H1 (cell line): ENCODE measurements around the gene TBC1D19. TPM values are rescaled to one million over a fixed set of nuclear protein-coding genes. Genes with fewer than 3 reads are reported as not detected.

Experiments used
- CBX5 ChIP-seq: fragments of 300-800, 300-1000 bp; sonication (generic); IDR thresholded peaks from 2 replicates; pipeline ENCODE4 v1.7.1; 2016; ENCODE audit warnings: antibody characterized with exemption, low read length, low read depth
- CEBPB ChIP-seq: IDR thresholded peaks from 2 replicates; pipeline ENCODE4 v1.6.1; 2012; ENCODE audit warnings: low read depth, low read length
- HDAC6 ChIP-seq: IDR thresholded peaks from one replicate; pipeline ENCODE4 v1.7.1; 2012; ENCODE audit warnings: low read depth, mild to moderate bottlenecking, inconsistent platforms, low read length, moderate library complexity
- polyA plus RNA-seq, 7 experiments: library from polyadenylated mRNA; depleted of rRNA in 3 of 7; stranded (reverse) in 5 of 7; unstranded in 2 of 7; fragments of >200 nt in 5 of 7; fragments of 200-250 nt in 2 of 7; gene quantifications; 1 replicate in 5 of 7; 2 replicates in 1 of 7; 4 replicates in 1 of 7; pipeline versions ENCODE4 v1.2.1 to v1.2.3, GENCODE V29; 2011 to 2013; ENCODE audit warnings: missing spikeins in 2 of 7, mixed read lengths in 2 of 7
- total RNA-seq: library from RNA; stranded (reverse); fragmentation: NEBNext Ultra II Directional; extraction: Animal tissue kit (Norgen Biotek cat#: 25700); gene quantifications from 2 replicates; pipeline ENCODE4 v1.2.1, GENCODE V29; 2021
- TF ChIP-seq, protein P1 (sequence below): fragments of 300-600 bp; sonication (generic); IDR thresholded peaks from 2 replicates; pipeline ENCODE4 v1.7.1; 2012; ENCODE audit warnings: low read length, moderate library complexity, mild to moderate bottlenecking, inconsistent platforms; ENCODE audit not compliant: insufficient replicate concordance
- TF ChIP-seq, protein P2 (sequence below): IDR thresholded peaks from 2 replicates; pipeline ENCODE4 v1.6.1; 2011; ENCODE audit warnings: low read depth, mild to moderate bottlenecking, low read length; ENCODE audit not compliant: insufficient read depth

The TBC1D19 gene
- total and polyA plus RNA-seq, 2 of the 8 experiments (the other 6 are each of a cell fraction or from before 2014, with no cell fraction given) = 1.9 to 3.5 TPM

DNA sequence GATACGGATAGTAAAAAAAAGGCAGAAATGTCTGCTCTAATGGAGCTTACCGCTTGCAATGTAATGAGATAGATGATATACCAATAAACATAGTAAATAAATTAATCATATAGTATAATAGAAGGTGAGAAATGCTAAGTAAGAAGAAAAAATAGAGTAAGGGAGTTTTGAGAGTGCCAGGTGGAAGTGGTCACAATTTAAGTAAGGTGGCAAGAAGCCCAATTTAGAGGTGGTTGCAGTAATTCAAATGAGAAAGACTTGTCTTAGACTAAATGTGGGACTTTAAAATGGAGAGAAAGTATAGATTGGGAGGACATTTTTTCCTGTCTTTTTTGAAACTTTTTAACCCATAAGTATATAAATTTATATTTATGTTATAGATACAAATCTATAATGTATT, 26.0 kb downstream of the TBC1D19 start (continued):
- TF ChIP-seq, protein P1, sequence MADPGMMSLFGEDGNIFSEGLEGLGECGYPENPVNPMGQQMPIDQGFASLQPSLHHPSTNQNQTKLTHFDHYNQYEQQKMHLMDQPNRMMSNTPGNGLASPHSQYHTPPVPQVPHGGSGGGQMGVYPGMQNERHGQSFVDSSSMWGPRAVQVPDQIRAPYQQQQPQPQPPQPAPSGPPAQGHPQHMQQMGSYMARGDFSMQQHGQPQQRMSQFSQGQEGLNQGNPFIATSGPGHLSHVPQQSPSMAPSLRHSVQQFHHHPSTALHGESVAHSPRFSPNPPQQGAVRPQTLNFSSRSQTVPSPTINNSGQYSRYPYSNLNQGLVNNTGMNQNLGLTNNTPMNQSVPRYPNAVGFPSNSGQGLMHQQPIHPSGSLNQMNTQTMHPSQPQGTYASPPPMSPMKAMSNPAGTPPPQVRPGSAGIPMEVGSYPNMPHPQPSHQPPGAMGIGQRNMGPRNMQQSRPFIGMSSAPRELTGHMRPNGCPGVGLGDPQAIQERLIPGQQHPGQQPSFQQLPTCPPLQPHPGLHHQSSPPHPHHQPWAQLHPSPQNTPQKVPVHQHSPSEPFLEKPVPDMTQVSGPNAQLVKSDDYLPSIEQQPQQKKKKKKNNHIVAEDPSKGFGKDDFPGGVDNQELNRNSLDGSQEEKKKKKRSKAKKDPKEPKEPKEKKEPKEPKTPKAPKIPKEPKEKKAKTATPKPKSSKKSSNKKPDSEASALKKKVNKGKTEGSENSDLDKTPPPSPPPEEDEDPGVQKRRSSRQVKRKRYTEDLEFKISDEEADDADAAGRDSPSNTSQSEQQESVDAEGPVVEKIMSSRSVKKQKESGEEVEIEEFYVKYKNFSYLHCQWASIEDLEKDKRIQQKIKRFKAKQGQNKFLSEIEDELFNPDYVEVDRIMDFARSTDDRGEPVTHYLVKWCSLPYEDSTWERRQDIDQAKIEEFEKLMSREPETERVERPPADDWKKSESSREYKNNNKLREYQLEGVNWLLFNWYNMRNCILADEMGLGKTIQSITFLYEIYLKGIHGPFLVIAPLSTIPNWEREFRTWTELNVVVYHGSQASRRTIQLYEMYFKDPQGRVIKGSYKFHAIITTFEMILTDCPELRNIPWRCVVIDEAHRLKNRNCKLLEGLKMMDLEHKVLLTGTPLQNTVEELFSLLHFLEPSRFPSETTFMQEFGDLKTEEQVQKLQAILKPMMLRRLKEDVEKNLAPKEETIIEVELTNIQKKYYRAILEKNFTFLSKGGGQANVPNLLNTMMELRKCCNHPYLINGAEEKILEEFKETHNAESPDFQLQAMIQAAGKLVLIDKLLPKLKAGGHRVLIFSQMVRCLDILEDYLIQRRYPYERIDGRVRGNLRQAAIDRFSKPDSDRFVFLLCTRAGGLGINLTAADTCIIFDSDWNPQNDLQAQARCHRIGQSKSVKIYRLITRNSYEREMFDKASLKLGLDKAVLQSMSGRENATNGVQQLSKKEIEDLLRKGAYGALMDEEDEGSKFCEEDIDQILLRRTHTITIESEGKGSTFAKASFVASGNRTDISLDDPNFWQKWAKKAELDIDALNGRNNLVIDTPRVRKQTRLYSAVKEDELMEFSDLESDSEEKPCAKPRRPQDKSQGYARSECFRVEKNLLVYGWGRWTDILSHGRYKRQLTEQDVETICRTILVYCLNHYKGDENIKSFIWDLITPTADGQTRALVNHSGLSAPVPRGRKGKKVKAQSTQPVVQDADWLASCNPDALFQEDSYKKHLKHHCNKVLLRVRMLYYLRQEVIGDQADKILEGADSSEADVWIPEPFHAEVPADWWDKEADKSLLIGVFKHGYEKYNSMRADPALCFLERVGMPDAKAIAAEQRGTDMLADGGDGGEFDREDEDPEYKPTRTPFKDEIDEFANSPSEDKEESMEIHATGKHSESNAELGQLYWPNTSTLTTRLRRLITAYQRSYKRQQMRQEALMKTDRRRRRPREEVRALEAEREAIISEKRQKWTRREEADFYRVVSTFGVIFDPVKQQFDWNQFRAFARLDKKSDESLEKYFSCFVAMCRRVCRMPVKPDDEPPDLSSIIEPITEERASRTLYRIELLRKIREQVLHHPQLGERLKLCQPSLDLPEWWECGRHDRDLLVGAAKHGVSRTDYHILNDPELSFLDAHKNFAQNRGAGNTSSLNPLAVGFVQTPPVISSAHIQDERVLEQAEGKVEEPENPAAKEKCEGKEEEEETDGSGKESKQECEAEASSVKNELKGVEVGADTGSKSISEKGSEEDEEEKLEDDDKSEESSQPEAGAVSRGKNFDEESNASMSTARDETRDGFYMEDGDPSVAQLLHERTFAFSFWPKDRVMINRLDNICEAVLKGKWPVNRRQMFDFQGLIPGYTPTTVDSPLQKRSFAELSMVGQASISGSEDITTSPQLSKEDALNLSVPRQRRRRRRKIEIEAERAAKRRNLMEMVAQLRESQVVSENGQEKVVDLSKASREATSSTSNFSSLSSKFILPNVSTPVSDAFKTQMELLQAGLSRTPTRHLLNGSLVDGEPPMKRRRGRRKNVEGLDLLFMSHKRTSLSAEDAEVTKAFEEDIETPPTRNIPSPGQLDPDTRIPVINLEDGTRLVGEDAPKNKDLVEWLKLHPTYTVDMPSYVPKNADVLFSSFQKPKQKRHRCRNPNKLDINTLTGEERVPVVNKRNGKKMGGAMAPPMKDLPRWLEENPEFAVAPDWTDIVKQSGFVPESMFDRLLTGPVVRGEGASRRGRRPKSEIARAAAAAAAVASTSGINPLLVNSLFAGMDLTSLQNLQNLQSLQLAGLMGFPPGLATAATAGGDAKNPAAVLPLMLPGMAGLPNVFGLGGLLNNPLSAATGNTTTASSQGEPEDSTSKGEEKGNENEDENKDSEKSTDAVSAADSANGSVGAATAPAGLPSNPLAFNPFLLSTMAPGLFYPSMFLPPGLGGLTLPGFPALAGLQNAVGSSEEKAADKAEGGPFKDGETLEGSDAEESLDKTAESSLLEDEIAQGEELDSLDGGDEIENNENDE = no peak
- no peak for TF ChIP-seq HDAC6
- TF ChIP-seq CBX5 = no peak
- no peak for TF ChIP-seq CEBPB
- TF ChIP-seq, protein P2, sequence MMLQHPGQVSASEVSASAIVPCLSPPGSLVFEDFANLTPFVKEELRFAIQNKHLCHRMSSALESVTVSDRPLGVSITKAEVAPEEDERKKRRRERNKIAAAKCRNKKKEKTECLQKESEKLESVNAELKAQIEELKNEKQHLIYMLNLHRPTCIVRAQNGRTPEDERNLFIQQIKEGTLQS = no peak
